Hair follicle dermal papilla cell (primary cell): ENCODE measurements around the gene GRSF1. TPM values are rescaled to one million over a fixed set of nuclear protein-coding genes. Genes with fewer than 3 reads are reported as not detected.

Source experiments
- small RNA-seq: library from RNA; depleted of rRNA; stranded (forward); fragments of <200 nt; gene quantifications from one replicate; pipeline ENCODE3, GENCODE V24; 2012
- total RNA-seq: library from RNA; depleted of rRNA; stranded (reverse); fragments of >200 nt; gene quantifications from 2 replicates; pipeline ENCODE4 v1.2.3, GENCODE V29; 2012

The GRSF1 gene, protein sequence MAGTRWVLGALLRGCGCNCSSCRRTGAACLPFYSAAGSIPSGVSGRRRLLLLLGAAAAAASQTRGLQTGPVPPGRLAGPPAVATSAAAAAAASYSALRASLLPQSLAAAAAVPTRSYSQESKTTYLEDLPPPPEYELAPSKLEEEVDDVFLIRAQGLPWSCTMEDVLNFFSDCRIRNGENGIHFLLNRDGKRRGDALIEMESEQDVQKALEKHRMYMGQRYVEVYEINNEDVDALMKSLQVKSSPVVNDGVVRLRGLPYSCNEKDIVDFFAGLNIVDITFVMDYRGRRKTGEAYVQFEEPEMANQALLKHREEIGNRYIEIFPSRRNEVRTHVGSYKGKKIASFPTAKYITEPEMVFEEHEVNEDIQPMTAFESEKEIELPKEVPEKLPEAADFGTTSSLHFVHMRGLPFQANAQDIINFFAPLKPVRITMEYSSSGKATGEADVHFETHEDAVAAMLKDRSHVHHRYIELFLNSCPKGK
- 63.0 and 67.5 TPM in 2 replicates for total RNA-seq

DNA sequence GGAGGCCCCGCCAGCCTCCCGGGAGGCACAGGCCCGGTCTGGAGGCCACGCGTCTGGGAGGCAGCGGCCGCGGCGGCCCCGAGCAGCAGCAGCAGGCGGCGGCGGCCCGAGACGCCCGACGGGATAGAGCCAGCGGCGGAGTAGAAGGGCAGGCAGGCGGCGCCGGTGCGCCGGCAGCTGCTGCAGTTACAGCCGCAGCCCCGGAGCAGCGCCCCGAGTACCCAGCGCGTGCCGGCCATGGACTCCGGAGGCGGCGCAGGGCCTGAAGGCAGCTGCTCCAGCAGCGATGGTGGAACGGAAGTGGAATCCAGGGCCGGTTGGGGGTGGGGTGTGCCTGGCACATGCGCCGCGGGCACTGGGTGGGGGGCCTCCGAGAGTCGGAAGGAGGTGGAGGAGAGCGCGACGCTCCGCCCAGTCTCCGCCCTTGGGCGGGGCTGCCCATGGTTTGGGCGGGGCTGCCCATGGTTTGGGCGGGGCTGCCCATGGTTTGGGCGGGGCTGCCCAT lies at the start of gene GRSF1:
TSS of gene GRSF1 (minus strand) at position 302 of the 505 bp plus-strand sequence. CDS start at position 239, 63 bp downstream.

Small RNAs within 50 kb of the gene (small RNA-seq; reads per million reads assigned to genes)
- not detected for gene RF00026
- not detected for gene RNU6-891P

Other genes starting within 250 kb of the GRSF1 start
- gene AMBN, start 247.6 kb downstream of the GRSF1 start, total RNA-seq, result not detected in 2 replicates
- gene ENAM, start 211.1 kb downstream of the GRSF1 start, total RNA-seq, result under 0.01 TPM in 1 of 2 replicates, not detected in the other
- gene JCHAIN, start 173.4 kb downstream of the GRSF1 start, total RNA-seq, result 1.3 and 2.4 TPM in 2 replicates
- 11.3 and 14.1 TPM in 2 replicates for gene UTP3, start 151.4 kb downstream of the GRSF1 start, total RNA-seq
- gene RUFY3, start 117.9 kb downstream of the GRSF1 start, total RNA-seq, result 61.0 and 68.5 TPM in 2 replicates
- 11.9 and 13.3 TPM in 2 replicates for gene MOB1B, start 62.5 kb upstream of the GRSF1 start, total RNA-seq
- 13.0 and 13.4 TPM in 2 replicates for gene DCK, start 153.8 kb upstream of the GRSF1 start, total RNA-seq